ENCODE data around the gene INTS12.
A peak's percentile ranks its signal among the peaks of the same experiment; 100 is the strongest.
"Not testable (repeated sequence)": the region's sequence is repeated elsewhere in the genome, so short reads cannot be mapped to it uniquely, and the experiment has no call there.

Gene INTS12, protein sequence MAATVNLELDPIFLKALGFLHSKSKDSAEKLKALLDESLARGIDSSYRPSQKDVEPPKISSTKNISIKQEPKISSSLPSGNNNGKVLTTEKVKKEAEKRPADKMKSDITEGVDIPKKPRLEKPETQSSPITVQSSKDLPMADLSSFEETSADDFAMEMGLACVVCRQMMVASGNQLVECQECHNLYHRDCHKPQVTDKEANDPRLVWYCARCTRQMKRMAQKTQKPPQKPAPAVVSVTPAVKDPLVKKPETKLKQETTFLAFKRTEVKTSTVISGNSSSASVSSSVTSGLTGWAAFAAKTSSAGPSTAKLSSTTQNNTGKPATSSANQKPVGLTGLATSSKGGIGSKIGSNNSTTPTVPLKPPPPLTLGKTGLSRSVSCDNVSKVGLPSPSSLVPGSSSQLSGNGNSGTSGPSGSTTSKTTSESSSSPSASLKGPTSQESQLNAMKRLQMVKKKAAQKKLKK

DNA sequence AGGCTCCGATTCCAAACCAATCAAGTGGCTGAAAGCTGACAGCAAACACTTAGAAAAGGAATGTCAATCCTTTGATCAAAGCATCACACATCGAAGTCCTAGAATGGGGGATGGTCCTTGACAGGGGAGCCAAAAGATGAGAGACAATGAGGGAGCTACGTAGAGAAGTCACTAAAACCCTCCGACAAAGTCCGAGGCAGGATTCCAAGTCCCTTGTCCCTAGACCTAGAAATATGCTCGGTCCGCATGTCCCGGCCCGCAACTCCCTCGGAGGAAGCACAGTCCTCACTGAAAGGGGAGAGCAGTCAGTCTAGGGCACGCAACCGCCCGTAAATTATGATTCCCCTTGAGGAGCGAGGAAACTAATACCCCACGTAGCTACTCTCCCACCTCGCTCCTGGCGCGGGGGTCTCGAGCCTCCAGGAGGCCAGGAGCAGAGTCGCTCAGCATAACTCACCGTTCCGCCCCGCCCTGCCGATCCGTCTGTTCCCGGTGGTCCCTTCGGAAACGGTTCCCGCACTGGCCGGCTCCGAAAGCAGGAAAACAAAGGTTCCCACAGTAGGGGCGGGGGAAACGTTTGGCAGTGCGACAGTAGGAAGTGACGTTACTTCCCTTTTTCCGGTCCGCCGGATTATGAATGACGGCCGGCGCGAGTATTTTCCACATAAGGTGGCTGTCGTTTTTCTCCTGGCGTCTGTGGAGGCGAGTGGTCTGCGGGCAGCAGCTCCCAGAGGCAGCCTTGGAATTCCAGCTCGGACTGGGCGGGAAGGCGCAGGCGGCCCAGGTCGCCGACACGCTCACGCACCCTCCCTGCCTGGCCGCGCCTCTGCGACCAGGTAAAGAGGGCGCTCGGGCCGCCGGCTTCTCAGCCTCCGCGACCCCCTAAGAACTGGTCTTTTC is at the start of gene INTS12, which contains the start of gene GSTCD:
Gene INTS12 (minus strand): TSS at position 509 of the 900 bp plus-strand sequence. CDS start 8,684 bp downstream, outside the sequence.
Gene GSTCD (plus strand): TSS at position 604 of the 900 bp plus-strand sequence. CDS start 8,830 bp downstream, outside the sequence.
- DNase-seq (ENCODE audit: low read depth): peak; percentile 94

DNA sequence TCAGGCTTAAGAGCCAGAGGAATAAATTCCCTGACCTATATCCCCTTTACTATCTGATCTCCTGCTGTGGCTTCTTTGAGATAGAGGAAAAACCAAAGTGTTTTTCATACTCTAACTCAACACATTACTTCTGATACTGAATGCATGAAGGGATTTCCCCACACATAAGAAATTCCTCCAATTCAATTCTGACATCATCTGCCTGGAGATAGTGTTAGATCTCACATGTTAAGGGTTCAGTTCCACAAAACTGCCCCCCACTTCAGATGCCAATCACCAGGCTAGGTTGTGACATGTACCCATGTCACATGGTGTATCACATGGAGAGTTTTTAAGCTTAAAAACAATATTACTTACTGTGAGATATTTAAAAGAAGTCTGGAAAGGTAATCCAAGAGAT is 46.9 kb upstream of the INTS12 start:
- DNase-seq (ENCODE audit: low read depth): no peak

DNA sequence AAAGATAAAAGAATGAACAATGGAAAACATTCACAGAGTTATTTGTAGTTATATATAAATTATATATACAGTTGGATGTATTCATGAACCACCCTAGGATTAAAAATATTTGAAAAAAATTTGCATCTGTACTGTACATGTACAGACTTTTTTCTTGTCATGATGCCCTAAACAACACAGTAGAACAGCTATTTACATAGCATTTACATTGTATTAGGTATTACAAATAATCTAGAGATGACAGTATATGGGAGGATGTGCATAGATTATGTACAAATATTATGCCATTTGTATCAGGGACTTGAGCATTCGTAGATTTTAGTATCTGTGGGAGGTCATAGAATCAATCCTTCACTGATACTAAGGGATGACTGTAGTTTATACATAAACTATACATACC is 44.9 kb upstream of the INTS12 start:
- no peak for DNase-seq (ENCODE audit: low read depth)

DNA sequence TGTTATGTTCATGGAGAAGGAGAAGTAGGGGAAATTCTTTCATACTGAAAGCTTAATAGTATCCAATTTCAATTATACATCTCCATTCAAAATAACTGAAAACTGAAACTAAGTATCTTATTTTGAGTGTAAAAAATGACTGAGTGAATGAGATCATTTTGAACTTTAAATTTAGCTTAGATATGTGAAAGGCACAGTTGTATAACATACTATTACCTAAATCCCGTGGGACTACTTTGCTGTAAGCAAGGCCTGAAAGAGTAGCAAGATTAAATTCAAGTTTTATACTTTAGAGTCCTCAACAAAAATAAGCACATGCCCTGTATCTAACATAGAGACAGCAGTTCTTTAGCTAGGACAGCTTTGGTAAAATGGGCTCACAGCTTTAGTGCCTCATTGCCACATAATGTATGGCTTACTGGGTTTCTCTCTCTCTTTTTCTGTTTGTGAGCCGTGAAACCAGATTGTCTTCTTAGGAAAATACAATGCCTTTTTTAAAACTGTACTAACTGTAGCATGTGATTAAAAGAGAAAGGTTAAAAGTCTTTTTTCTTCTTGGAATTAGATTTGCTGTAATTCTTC is 43.3 kb upstream of the INTS12 start:
- no peak for DNase-seq (ENCODE audit: low read depth)

DNA sequence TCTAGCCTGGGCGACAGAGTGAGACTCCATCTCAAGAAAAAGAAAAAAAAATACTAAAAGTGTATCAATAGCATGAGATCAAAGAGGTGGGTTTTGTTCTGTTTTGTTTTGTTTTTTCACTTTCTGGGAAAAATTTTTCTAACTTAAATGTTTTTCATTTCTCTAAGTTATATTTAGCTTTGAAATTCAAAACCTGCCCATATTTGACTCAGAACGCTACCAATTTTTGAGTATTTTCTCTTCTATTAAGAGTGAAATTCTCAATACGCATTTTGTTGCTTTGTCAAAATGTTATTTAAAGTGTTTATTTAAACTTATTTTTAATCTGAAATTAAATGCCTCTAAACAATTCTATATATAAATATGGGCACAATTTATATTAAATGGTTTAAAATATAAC is 39.7 kb upstream of the INTS12 start:
- no peak for DNase-seq (ENCODE audit: low read depth)

DNA sequence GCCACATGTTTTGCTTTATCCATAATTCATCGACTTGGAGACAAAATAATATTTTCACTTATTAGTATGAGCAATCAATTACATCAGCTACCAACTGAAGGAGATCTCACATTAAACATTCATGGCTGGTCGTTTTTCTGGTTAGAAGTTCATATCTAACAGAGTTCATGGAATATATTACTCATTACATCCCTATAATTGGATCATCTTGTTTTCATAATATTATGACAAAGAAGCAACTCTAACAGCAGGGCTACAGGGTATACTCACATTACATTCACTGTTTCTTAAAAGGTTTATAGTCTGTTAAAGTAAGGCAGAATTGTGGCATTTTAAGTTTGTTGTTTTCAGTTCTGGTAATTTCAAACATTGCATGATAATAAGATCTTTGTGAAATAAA is 33.1 kb upstream of the INTS12 start:
- DNase-seq (ENCODE audit: low read depth): peak; percentile 33

DNA sequence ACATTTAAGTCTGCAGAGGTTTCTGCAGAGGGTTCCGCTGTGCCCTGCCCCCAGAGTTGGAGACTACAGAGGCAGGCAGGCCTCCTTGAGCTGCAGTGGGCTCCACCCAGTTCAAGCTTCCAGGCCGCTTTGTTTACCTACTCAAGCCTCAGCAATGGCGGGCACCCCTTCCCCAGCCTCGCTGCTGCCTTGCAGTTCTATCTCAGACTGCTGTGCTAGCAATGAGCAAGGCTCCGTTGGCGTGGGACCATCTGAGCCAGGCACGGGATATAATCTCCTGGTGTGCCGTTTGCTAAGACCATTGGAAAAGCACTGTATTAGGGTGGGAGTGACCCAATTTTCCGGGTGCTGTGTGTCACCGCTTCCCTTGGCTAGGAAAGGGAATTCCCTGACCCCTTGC is 26.7 kb upstream of the INTS12 start:
- not testable (repeated sequence) for DNase-seq (ENCODE audit: low read depth)

DNA sequence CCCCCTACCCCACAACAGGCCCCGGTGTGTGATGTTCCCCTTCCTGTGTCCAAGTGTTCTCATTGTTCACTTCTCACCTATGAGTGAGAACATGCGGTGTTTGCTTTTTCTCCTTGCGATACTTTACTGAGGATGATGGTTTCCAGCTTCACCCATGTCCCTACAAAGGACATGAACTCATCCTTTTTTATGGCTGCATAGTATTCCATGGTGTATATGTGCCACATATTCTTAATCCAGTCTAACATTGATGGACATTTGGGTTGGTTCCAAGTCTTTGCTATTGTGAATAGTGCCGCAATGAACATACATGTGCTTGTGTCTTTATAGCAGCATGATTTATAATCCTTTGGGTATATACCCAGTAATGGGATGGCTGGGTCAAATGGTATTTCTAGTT is 21.4 kb upstream of the INTS12 start:
- not testable (repeated sequence) for DNase-seq (ENCODE audit: low read depth)

DNA sequence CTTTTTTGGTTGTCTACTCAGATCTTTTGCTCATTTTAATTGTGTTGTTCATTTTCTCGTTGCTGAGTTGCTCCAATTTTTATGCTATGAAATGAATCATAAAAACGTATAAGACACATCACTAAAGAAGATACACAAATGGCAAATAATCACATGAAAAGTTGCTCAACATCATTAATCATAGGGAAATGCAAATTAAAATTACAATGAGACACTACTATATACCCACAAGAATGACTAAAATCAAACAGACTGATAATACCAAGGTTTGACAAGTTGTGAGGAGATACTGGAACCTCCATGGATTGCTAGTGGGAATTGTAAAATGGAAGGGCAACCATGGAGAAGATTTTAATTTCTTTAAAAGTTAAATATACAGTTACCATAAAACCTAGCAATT is 17.1 kb upstream of the INTS12 start:
- no peak for DNase-seq (ENCODE audit: low read depth)

DNA sequence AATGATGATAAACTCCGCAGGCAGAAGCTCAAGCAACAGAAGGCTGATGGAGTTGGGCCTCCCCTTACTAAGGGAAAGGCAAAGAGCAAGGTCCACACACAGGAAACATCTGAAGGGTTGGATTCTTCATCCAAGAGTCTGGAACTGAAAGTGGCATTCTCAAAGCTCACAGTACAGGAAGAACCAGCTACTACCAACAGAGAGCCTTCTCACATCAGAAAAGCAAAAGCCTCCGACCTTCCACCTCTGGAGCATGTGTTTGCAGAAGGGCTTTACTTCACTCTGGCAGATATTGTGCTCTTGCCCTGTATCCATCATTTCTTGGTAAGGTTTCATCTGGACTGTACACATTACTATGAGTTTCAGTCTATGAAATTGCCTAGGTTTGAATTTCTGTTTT is 10.7 kb upstream of the INTS12 start:
- DNase-seq (ENCODE audit: low read depth): no peak

DNA sequence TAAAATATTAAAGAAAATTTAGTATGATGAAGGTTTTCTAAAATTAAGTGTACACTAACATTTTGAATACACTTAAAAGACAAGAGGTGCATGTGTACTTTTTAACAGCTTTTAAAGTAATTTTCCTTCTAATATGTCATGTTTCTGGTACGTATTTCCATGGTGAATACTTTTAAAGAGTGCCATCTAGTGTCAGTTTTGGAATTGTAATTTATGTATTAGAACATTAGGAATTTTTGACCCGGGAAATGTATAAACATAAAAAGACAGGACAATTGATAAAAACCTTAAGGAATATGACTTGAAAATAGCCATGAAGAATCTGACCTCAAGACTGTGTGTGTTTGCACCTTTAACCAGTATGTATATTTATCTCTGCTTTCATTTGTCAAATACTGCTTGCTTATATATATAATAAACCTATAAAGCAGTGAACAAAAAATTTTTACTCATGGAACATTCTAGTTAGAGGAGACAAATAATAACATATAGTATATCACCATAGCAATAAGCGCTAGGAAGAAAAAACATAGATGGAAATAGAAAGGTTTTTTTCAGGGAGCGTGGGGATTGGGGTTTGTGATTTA is 7.3 kb upstream of the INTS12 start:
- DNase-seq (ENCODE audit: low read depth): peak; percentile 37

DNA sequence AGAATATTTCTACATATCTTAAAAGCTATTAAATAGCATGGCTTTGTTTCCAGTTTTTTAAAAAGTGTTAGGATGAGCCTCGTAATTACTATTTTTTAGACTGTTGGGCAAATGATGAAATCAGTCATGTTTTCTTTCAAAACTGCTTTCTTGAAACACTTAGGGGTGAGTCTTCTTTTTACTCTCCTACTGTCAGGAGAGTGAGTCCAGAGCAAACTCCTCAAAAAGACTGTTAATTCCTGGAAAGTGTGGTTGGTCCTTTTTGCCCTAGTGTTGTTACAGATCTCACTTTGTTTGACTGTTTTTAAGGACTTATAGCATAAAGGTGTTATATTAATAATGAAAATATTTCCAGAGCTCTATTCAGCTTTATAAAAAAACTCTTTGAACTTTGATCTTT is 6.4 kb upstream of the INTS12 start:
- no peak for DNase-seq (ENCODE audit: low read depth)

DNA sequence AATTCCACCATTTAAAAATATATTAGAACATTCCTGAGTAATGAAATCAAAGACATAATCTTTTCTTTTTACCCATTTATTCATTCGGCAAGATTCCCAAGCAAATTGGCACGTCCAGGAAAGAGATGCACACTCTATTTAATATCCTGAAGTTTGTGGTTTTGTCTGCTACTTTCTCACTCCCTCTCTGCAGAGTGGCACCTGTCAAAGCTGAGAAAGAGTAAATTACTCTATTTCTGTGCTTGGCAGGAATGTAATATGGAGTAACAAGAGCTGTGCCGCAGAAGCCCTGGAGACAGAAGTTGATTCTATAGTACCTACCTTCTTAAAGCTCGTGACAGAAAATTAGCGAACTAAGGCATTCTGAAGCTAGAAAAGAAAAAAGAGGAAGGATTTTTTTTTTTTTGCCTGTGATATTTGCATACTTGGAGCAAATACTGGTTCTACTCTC is 5.6 kb upstream of the INTS12 start:
- DNase-seq (ENCODE audit: low read depth): peak; percentile 12

DNA sequence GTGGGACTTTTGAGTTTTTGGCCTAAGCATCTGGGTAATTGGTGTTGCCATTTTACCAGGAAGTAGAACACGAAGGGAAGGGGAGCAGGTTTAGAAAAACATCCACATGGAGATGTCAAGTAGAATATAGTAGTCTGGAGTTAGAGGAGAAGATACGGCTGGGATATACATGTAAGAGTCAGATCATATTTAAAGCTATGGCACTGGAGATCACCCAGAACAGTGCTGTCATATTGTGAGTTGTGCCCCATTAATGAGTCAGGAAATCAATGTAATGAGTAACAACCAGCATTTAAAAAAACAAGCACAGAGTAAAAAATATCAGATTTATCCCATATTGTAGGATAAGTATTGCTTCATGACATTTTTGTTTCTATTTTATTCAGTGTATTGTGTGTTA is 4.3 kb upstream of the INTS12 start:
- no peak for DNase-seq (ENCODE audit: low read depth)

DNA sequence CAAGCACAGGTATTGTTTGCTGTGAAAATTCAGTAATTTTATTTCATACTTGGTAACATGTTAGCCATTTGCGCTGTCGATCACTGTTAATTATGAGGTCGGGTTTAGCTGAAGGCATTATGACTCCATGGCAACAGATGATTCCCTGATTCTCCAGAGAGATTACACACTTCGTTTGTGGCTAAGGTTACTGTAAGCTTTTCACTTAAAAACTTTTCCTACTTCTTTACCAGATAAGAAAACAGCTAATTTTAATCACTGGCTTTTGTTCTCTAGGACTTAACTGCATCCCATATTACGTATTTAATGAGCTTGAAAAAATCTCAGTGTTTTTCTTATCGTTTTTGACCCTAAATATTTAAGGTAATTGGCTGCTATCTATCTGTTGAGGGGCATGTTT is 2.2 kb upstream of the INTS12 start:
- peak; percentile 14 for DNase-seq (ENCODE audit: low read depth)

DNA sequence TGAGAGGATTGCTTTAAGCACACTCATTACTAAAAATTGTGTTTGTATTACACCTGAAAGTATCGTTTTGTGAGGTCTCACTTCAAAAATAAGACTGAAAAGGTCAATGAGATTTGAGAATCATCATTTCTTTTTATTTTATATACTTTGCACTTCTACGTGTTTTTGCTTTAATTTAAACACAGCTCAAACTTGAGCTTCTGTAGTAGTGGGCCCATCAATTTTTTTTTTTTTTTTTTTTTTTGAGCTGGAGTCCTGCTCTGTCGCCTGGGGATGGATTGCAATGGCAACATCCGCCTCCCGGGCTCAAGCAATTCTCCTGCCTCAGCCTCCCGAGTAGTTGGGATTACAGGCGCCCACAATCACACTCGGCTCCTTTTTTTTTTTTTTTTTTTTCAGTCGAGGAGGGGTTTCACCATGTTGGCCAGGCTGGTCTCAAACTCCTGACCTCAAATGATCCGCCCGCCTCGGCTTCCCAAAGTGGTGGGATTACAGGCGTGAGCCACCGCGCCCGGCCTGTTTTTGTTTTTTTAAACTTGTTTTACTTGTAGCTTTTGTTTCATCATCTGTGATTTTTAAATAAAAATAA is 1.6 kb upstream of the INTS12 start:
- no peak for DNase-seq (ENCODE audit: low read depth)

DNA sequence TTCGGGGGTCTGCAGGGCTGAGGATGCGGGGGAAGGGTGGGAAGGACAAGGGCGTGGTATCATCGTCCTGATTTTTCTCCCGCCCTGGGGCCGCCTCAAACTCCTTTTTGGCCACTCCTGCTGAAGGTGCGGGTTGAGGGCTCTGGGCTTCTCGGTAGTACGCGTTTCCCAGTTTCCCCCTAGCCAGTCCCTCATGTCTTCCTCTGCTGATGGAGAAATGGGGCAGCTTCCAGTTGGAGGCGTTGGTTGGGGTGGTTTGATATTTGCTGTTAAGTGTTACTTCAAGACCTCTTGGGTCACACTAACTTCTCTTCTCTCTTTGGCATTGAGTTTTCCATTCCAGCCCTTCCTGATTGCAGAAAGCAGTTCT is 577 bp upstream of the INTS12 start:
- peak; percentile 11 for DNase-seq (ENCODE audit: low read depth)

DNA sequence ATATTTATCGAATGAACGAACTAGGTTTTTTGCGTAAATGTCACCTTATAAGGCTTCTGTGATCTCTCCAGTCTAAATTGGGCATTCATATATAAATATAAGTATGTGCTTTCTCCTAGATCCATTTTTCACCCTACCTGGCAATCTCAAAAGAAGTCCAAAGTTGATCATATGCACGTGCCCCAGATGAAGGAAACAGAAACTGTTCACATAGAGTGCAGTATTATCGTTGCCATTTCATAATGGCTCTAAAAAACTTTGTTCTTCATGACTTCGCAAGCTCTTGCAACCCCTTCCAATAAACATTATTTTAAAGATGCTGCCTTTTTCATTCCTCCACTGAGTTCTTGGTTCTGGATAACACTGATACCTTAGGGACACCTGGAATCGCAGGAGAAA is 708 bp downstream of the INTS12 start:
- peak; percentile 3 for DNase-seq (ENCODE audit: low read depth)

DNA sequence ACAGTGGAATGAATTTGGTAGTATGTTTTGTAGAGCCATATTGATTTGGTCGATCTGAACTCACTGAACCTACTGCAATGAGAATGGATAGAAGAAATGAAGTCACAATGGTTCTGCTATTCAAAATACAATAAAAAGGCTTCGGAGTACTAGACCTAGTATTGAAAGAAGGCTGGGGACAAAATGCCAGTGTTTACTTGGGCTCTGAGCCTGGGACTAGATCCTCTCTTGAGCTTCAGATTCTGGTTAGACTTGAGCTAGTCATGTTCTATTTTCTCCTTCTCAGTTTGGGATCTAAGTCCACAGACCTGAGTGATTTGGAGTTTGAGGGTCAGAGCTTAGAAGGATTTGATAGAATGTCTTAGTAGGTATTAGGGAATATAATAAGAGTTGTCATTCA is 9.9 kb downstream of the INTS12 start:
- DNase-seq (ENCODE audit: low read depth): no peak

DNA sequence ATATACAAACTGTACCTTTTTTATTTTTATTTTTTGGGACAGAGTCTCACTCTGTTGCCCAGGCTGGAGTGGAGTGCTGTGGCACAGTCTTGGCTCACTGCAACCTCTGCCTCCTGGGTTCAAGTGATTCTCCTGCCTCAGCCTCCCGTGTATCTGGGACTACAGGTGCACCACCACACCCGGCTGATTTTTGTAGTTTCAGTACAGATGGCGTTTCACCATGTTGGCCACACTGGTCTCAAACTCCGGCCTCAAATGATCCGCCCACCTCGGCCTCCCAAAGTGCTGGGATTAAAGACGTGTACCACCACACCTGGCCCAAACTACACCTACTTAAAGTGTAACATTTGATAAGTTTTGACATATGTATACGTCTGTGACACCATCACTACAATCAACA is 12.7 kb downstream of the INTS12 start:
- not testable (repeated sequence) for DNase-seq (ENCODE audit: low read depth)

DNA sequence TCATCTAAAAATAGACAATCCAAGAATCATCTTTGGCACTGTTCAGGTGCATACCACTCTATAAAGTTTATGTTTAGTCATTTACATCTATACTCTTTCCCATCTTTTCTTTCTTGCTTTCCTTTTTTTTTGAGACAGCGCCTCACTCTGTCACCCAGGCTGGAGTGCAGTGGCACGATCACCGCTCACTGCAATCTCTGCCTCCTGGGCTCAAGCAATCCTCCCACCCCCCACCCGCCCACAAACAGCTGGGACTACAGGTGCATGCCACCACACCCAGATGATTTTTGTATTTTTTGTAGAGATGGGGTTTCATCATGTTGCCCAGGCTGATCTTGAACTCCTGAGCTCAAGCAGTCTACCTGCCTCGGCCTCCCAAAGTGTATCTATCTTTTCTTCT is 13.7 kb downstream of the INTS12 start:
- not testable (repeated sequence) for DNase-seq (ENCODE audit: low read depth)

DNA sequence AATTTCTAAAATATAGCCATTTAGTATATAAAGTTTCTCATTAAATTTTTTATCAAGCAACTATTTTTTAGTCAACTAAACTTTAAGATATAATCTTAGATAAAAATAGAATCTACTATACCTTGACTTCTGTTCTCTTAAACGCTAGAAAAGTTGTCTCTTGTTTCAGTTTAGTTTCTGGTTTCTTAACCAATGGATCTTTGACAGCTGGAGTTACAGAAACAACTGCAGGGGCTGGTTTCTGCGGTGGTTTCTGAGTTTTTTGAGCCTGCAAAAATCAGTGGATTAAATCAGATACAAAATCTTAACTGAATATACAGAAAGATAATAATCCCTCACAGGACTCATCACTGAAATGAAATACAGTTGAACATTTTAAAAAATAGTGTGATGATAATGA is 21.9 kb downstream of the INTS12 start:
- no peak for DNase-seq (ENCODE audit: low read depth)

Measured in iris pigment epithelial cell (primary cell).